ENCODE data around the gene FAIM2.

DNA sequence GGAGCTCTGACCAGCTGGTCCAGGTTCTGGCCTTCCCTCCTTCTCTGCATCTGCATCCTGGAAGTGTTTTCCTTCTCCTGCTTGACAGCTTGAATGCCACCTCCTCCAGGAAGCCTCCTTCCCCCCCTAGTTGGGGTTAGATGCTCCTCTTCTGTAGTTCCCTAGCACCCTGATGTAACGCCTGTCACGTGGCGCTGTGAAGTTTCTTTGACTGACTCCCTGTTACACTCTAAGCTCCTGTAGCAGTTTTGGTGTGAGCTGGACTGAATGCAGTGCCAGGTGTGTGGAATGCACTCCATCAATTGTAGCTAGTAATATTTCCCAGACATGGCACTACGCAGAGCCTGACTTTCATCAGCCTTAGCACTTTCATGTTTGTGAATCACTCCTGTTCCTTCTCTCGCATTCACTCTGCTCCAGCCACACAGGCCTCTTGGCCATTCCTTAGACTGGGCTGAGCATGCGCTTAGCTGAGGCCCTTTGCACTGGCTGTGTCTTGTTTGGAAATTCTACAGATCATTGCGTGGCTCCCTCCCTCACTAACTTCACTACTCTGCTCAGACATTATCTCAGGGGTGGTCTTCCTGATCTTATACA lies 2.1 kb upstream of the FAIM2 start:
- TF ChIP-seq, protein P1, sequence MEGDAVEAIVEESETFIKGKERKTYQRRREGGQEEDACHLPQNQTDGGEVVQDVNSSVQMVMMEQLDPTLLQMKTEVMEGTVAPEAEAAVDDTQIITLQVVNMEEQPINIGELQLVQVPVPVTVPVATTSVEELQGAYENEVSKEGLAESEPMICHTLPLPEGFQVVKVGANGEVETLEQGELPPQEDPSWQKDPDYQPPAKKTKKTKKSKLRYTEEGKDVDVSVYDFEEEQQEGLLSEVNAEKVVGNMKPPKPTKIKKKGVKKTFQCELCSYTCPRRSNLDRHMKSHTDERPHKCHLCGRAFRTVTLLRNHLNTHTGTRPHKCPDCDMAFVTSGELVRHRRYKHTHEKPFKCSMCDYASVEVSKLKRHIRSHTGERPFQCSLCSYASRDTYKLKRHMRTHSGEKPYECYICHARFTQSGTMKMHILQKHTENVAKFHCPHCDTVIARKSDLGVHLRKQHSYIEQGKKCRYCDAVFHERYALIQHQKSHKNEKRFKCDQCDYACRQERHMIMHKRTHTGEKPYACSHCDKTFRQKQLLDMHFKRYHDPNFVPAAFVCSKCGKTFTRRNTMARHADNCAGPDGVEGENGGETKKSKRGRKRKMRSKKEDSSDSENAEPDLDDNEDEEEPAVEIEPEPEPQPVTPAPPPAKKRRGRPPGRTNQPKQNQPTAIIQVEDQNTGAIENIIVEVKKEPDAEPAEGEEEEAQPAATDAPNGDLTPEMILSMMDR (IDR thresholded peaks at IDR 0.05), result no peak
- TF ChIP-seq EP300 (IDR thresholded peaks at IDR 0.05) (no peak), POLR2A (IDR thresholded peaks at IDR 0.05) (no peak)
